Measurements from ENCODE around the gene CNGA3. TPM values are rescaled to one million over a fixed set of nuclear protein-coding genes. Genes with fewer than 3 reads are reported as not detected.

The CNGA3 gene
- total RNA-seq, 1 donor from 2014 or later = not detected

DNA sequence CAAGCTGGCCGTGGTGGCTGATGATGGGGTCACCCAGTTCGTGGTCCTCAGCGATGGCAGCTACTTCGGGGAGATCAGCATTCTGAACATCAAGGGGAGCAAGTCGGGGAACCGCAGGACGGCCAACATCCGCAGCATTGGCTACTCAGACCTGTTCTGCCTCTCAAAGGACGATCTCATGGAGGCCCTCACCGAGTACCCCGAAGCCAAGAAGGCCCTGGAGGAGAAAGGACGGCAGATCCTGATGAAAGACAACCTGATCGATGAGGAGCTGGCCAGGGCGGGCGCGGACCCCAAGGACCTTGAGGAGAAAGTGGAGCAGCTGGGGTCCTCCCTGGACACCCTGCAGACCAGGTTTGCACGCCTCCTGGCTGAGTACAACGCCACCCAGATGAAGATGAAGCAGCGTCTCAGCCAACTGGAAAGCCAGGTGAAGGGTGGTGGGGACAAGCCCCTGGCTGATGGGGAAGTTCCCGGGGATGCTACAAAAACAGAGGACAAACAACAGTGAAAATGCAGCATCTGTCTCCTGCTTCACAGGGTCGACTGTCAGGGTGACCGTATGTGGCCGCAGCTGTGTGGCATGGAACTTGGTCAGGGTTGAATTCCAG lies 50.6 kb downstream of the CNGA3 start:
- Mint-ChIP-seq H3K4me1 (ENCODE audit: low read depth) (no peaks in the 10 kb centered on the region), H3K36me3 (ENCODE audit: low read depth) (no peaks in the 10 kb centered on the region), H3K27me3 (ENCODE audit: low read depth) (peaks cover 48% of the 10 kb centered on the region), H3K27ac (ENCODE audit: unreplicated experiment) (no peak overlapping the region), H3K4me3 (ENCODE audit: unreplicated experiment) (no peak overlapping the region), H3K9me3 (ENCODE audit: low read depth) (no peaks in the 10 kb centered on the region)
- no peak for DNase-seq (ENCODE audit: low spot score)
- TF ChIP-seq, protein P1, sequence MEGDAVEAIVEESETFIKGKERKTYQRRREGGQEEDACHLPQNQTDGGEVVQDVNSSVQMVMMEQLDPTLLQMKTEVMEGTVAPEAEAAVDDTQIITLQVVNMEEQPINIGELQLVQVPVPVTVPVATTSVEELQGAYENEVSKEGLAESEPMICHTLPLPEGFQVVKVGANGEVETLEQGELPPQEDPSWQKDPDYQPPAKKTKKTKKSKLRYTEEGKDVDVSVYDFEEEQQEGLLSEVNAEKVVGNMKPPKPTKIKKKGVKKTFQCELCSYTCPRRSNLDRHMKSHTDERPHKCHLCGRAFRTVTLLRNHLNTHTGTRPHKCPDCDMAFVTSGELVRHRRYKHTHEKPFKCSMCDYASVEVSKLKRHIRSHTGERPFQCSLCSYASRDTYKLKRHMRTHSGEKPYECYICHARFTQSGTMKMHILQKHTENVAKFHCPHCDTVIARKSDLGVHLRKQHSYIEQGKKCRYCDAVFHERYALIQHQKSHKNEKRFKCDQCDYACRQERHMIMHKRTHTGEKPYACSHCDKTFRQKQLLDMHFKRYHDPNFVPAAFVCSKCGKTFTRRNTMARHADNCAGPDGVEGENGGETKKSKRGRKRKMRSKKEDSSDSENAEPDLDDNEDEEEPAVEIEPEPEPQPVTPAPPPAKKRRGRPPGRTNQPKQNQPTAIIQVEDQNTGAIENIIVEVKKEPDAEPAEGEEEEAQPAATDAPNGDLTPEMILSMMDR (IDR thresholded peaks at IDR 0.05) = no peak

DNA sequence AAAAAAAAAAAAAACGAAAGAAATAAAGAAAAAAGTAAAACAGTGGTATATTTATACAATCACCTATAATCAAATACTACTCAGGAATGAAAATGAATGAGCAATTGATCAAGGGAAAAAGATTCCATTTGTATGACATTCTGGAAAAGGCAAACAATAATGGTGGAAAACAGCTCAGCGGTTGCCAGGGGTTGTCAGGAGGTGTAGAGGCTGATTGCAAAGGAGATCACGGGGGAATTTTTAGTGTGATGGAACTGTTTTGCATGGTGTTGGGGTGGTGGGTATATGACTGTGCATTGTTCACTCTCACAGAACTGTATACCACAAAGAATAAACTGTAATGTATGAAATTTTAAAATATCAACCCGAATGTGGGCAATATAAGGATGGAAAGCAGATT lies 52.9 kb downstream of the CNGA3 start:
- H3K4me1 Mint-ChIP-seq (ENCODE audit: low read depth) = no peaks in the 10 kb centered on the region
- H3K36me3 Mint-ChIP-seq (ENCODE audit: low read depth) = no peaks in the 10 kb centered on the region
- peaks cover 64% of the 10 kb centered on the region for H3K27me3 Mint-ChIP-seq (ENCODE audit: low read depth)
- no peaks in the 10 kb centered on the region for H3K9me3 Mint-ChIP-seq (ENCODE audit: low read depth)
- no peak overlapping the region for H3K27ac Mint-ChIP-seq (ENCODE audit: unreplicated experiment)
- no peak overlapping the region for H3K4me3 Mint-ChIP-seq (ENCODE audit: unreplicated experiment)
- TF ChIP-seq, protein P1 (IDR thresholded peaks at IDR 0.05) = no peak
- no peak for DNase-seq (ENCODE audit: low spot score)

GRCh38 chr2:98403878-98404277 lies 57.6 kb downstream of the CNGA3 start:
- H3K27me3 Mint-ChIP-seq (ENCODE audit: low read depth) = peaks cover 47% of the 10 kb centered on the region
- TF ChIP-seq, protein P1 (IDR thresholded peaks at IDR 0.05) = no peak
- no peaks in the 10 kb centered on the region for H3K9me3 Mint-ChIP-seq (ENCODE audit: low read depth)

GRCh38 chr2:98404556-98405250 lies 58.4 kb downstream of the CNGA3 start:
- Mint-ChIP-seq H3K27ac (ENCODE audit: unreplicated experiment) (no peak overlapping the region), H3K4me1 (ENCODE audit: low read depth) (no peaks in the 10 kb centered on the region), H3K9me3 (ENCODE audit: low read depth) (no peaks in the 10 kb centered on the region), H3K27me3 (ENCODE audit: low read depth) (peaks cover 40% of the 10 kb centered on the region), H3K4me3 (ENCODE audit: unreplicated experiment) (no peak overlapping the region), H3K36me3 (ENCODE audit: low read depth) (no peaks in the 10 kb centered on the region)
- TF ChIP-seq, protein P1 (IDR thresholded peaks at IDR 0.05) = no peak
- no peak for DNase-seq (ENCODE audit: low spot score)

More at GRCh38 chr2:98403878-98404277, 57.6 kb downstream of the CNGA3 start:
- no peak for DNase-seq (ENCODE audit: low spot score)
- Mint-ChIP-seq H3K4me3 (ENCODE audit: unreplicated experiment) (no peak overlapping the region), H3K36me3 (ENCODE audit: low read depth) (no peaks in the 10 kb centered on the region), H3K27ac (ENCODE audit: unreplicated experiment) (no peak overlapping the region), H3K4me1 (ENCODE audit: low read depth) (no peaks in the 10 kb centered on the region)

GRCh38 chr2:98405301-98405700 lies 59.0 kb downstream of the CNGA3 start:
- peaks cover 38% of the 10 kb centered on the region for H3K27me3 Mint-ChIP-seq (ENCODE audit: low read depth)
- H3K4me1 Mint-ChIP-seq (ENCODE audit: low read depth) = no peaks in the 10 kb centered on the region
- no peaks in the 10 kb centered on the region for H3K9me3 Mint-ChIP-seq (ENCODE audit: low read depth)
- H3K36me3 Mint-ChIP-seq (ENCODE audit: low read depth) = no peaks in the 10 kb centered on the region
- H3K4me3 Mint-ChIP-seq (ENCODE audit: unreplicated experiment) = no peak overlapping the region
- no peak for DNase-seq (ENCODE audit: low spot score)
- H3K27ac Mint-ChIP-seq (ENCODE audit: unreplicated experiment) = no peak overlapping the region
- TF ChIP-seq, protein P1 (IDR thresholded peaks at IDR 0.05) = no peak
